Heart left ventricle (tissue), 16 donors: ENCODE results near the gene PLA2G4B. TPM values are rescaled to one million over a fixed set of nuclear protein-coding genes. Genes with fewer than 3 reads are reported as not detected.

ENCODE experiments used
- ATAC-seq, 4 donors: fragments of 200-7000 bp; cut with Tn5 transposase; one replicate each; pipeline ENCODE4 v1.9.1; 2020 to 2022; ENCODE audit warnings: moderate library complexity in 4 of 4, mild to moderate bottlenecking in 3 of 4, moderate number of reproducible peaks in 1 of 4
- DNase-seq, 5 donors: peaks; one replicate each; pipeline ENCODE4 v3.0.0-alpha.2; 2020
- H3K27ac ChIP-seq, 12 donors: fragments of 200-600 bp; sonication (generic) in 4 of 12; one replicate each; pipeline versions ENCODE4 v1.5.0 to v1.8.0; 2016 to 2022; ENCODE audit warnings: mild to moderate bottlenecking in 2 of 12
- H3K27me3 ChIP-seq, 9 donors: fragments of 200-600 bp; sonication (generic) in 2 of 9; one replicate each; pipeline versions ENCODE4 v1.5.1 to v1.8.0; 2016 to 2022; ENCODE audit warnings: mild to moderate bottlenecking in 3 of 9
- H3K36me3 ChIP-seq, 9 donors: fragments of 200-600 bp; sonication (generic) in 2 of 9; one replicate each; pipeline versions ENCODE4 v1.5.0 to v1.8.0; 2018 to 2022; ENCODE audit warnings: mild to moderate bottlenecking in 2 of 9
- H3K4me1 ChIP-seq, 12 donors: fragments of 200-600 bp; sonication (generic) in 4 of 12; one replicate each; pipeline versions ENCODE4 v1.5.0 to v1.8.0; 2016 to 2022; ENCODE audit warnings: mild to moderate bottlenecking in 3 of 12
- H3K4me3 ChIP-seq, 12 donors: fragments of 200-600 bp; sonication (generic) in 4 of 12; one replicate each; pipeline versions ENCODE4 v1.5.0 to v1.8.0; 2017 to 2022; ENCODE audit warnings: mild to moderate bottlenecking in 9 of 12, moderate library complexity in 4 of 12
- H3K9me3 ChIP-seq, 12 donors: fragments of 200-600 bp; sonication (generic) in 4 of 12; one replicate each; pipeline versions ENCODE4 v1.5.0 to v1.8.0; 2016 to 2022; ENCODE audit warnings: mild to moderate bottlenecking in 1 of 12
- CTCF ChIP-seq, 12 donors: fragments of 200-600 bp; sonication (generic) in 4 of 12; IDR thresholded peaks; one replicate each; pipeline versions ENCODE4 v1.5.0 to v1.8.0; 2018 to 2022; ENCODE audit warnings: antibody characterized with exemption in 12 of 12, mild to moderate bottlenecking in 5 of 12
- POLR2A ChIP-seq, 2 donors: fragments of 450-650 bp; IDR thresholded peaks; one replicate each; pipeline ENCODE4 v1.6.1; 2017; ENCODE audit warnings: antibody characterized with exemption in 2 of 2, mild to moderate bottlenecking in 2 of 2, moderate library complexity in 2 of 2
- WGBS, 4 donors: extraction: QIAGEN DNeasy Blood & Tissue Kit in 2 of 4; methylation state at CpG; one replicate each; pipeline versions ENCODE4 v1.1.5 to v1.1.7; 2013 to 2018; 5-methylcytosine and 5-hydroxymethylcytosine counted together
- intact Hi-C, 10 donors: fragments of 100-400 bp; cut with DNase I; formaldehyde crosslinking; loops; one replicate each; pipeline versions ENCODE4 v1.11.1 to v1.14.2; 2022
- polyA plus RNA-seq, 2 donors: library from polyadenylated mRNA; stranded (reverse); fragments of 200-250 nt; gene quantifications; one replicate each; pipeline ENCODE4 v1.2.3, GENCODE V29; 2013
- total RNA-seq, 9 donors: library from RNA; depleted of rRNA in 2 of 9; stranded (reverse); fragments of >200 nt in 2 of 9; fragmentation: NEBNext Ultra II Directional in 3 of 9; extraction: Animal tissue kit (Norgen Biotek cat#: 25700) in 3 of 9; gene quantifications; one replicate each; pipeline versions ENCODE4 v1.1.0 to v1.2.4, GENCODE V29; 2016 to 2023
- donor health status: ischemic (EF 13 %, LVEDD 7.1; RV severe dilation, severe dysfunction).
- donor health status: healthy with polysubstance abuse.
- donor health status: DM: no; HTN: yes; CAD: no.
- donor health status: DM: no; HTN: no; CAD: no.
- donor health status: ischemic (EF 25% LVEDD 6.9; RV normal size, moderate dysfunction).
- donor health status: ischemic (EF 25% LVEDD 5.7; RV mildly dilated, moderate dysfunction).
- donor health status: healthy.
- donor health status: DM: yes; HTN: yes; CAD: no.
- donor health status: ischemic (EF 35%, LVEDD 5.7; RV mildly dilated, moderate dysfunction).
- donor health status: nonischemic (EF 11% LVEDD 7.7; RV severe dilation, severe dysfunction).
- donor health status: DM: yes; HTN: yes; CAD: no.
- donor health status: PGD.
- donor health status: ischemic (EF 29% LVEDD 5.4; RV normal size, mild dysfunction).
- donor health status: nonischemic (EF 23%, LVEDD 6.1; RV moderate dilation, normal function).

The PLA2G4B gene
- total and polyA plus RNA-seq, 11 donors = 0.38 to 6.0 (median 2.8) TPM

GRCh38 chr15:41806291-41807181 is 32.1 kb upstream of the PLA2G4B start:
- 57 to 66% (median 63%) methylated on average over 9 to 10 of the region's 10 CpGs for WGBS, 4 donors
- TF ChIP-seq CTCF (IDR thresholded peaks at IDR 0.05) = peak in 2 of 12 donors; percentile 20 to 30
- no peak for TF ChIP-seq POLR2A (IDR thresholded peaks at IDR 0.05)
- intact Hi-C loops = loop anchor here in 1 of 10 donors (1.0 kb wide), 1 partner anchor 32 kb away; the partner anchor contains the start of gene MAPKBP1
- H3K36me3 ChIP-seq = peaks cover 0 to 5% (median 0%) of the 10 kb centered on the region in 9 donors
- H3K4me3 ChIP-seq = no peak overlapping the region
- peak overlapping the region in 2 of 12 donors; percentile 0 to 27 for H3K27ac ChIP-seq
- H3K27me3 ChIP-seq = no peaks in the 10 kb centered on the region
- H3K9me3 ChIP-seq = no peaks in the 10 kb centered on the region
- peaks cover 0 to 26% (median 4%) of the 10 kb centered on the region in 12 donors for H3K4me1 ChIP-seq
- peak; percentile 55 to 80 (median 74) for ATAC-seq
- DNase-seq = peak in 2 of 5 donors; percentile 48 to 73

- intact Hi-C loops = no loop called here
Measured at GRCh38 chr15:41809121-41809520, 29.5 kb upstream of the PLA2G4B start.

GRCh38 chr15:41809526-41810220 is 29.0 kb upstream of the PLA2G4B start:
- H3K4me3 ChIP-seq = no peak overlapping the region
- DNase-seq (no peak), ATAC-seq (no peak)
- H3K36me3 ChIP-seq = peaks cover 0 to 28% (median 24%) of the 10 kb centered on the region in 9 donors
- WGBS, 4 donors = 63 to 72% (median 68%) methylated on average over 11 to 12 of the region's 12 CpGs
- H3K4me1 ChIP-seq = peaks cover 0 to 28% (median 3%) of the 10 kb centered on the region in 12 donors
- no peaks in the 10 kb centered on the region for H3K9me3 ChIP-seq
- no peak overlapping the region for H3K27ac ChIP-seq
- intact Hi-C loops = loop anchor here in 9 of 10 donors (2.0 to 10.0 kb wide), 7 partner anchors 37 to 335 kb away; partner anchors contain the start of gene TYRO3 (in 7 of the 9)
- TF ChIP-seq CTCF (IDR thresholded peaks at IDR 0.05) (no peak), POLR2A (IDR thresholded peaks at IDR 0.05) (no peak)
- H3K27me3 ChIP-seq = no peaks in the 10 kb centered on the region

More at GRCh38 chr15:41809121-41809520, 29.5 kb upstream of the PLA2G4B start:
- 83 to 93% (median 89%) methylated on average over 2 of the region's 2 CpGs for WGBS, 4 donors
- Histone ChIP-seq H3K9me3 (no peaks in the 10 kb centered on the region), H3K4me1 (peaks cover 0 to 28% (median 4%) of the 10 kb centered on the region in 12 donors), H3K27me3 (no peaks in the 10 kb centered on the region), H3K4me3 (no peak overlapping the region), H3K36me3 (peaks cover 0 to 23% (median 19%) of the 10 kb centered on the region in 9 donors), H3K27ac (no peak overlapping the region)
- TF ChIP-seq POLR2A (IDR thresholded peaks at IDR 0.05) (no peak), CTCF (IDR thresholded peaks at IDR 0.05) (no peak)
- ATAC-seq = no peak
- DNase-seq = no peak
